Esophagus squamous epithelium (tissue), 4 donors: ENCODE data around the gene GSK3B.

ENCODE experiments used
- POLR2A ChIP-seq, 4 donors: fragments of 450-650 bp; IDR thresholded peaks; one replicate each; pipeline ENCODE4 v1.6.1; 2017; ENCODE audit warnings: antibody characterized with exemption in 4 of 4, mild to moderate bottlenecking in 4 of 4, moderate library complexity in 3 of 4
- TF ChIP-seq, protein P1 (sequence below), 6 experiments: fragments of 450-650 bp in 4 of 6; fragments of 200-600 bp in 2 of 6; sonication (generic) in 2 of 6; IDR thresholded peaks; one replicate each; pipeline ENCODE4 v1.5.1; 2016 to 2019; ENCODE audit warnings: antibody characterized with exemption in 6 of 6, mild to moderate bottlenecking in 4 of 6, moderate library complexity in 4 of 6

DNA sequence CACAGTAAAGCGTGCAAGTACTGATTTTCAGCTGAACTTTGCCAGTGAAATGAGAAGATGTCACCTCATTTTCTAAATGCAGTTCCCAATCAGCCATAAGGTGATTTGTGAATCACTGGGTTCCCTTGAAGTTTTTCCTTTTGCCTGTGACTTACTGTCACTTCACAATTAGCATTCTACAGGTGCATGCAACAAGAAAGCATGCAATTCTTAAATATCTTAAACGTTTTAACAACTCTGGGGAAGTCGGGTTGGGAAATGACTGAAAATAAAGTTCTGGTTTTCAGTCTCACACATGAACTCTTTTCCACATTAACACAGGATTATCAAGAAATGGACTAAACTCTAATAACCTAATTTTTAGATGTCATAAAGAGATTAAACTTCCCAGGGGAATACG is 5.2 kb downstream of the GSK3B start:
- TF ChIP-seq, protein P1, sequence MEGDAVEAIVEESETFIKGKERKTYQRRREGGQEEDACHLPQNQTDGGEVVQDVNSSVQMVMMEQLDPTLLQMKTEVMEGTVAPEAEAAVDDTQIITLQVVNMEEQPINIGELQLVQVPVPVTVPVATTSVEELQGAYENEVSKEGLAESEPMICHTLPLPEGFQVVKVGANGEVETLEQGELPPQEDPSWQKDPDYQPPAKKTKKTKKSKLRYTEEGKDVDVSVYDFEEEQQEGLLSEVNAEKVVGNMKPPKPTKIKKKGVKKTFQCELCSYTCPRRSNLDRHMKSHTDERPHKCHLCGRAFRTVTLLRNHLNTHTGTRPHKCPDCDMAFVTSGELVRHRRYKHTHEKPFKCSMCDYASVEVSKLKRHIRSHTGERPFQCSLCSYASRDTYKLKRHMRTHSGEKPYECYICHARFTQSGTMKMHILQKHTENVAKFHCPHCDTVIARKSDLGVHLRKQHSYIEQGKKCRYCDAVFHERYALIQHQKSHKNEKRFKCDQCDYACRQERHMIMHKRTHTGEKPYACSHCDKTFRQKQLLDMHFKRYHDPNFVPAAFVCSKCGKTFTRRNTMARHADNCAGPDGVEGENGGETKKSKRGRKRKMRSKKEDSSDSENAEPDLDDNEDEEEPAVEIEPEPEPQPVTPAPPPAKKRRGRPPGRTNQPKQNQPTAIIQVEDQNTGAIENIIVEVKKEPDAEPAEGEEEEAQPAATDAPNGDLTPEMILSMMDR (IDR thresholded peaks at IDR 0.05) = no peak
- no peak for TF ChIP-seq POLR2A (IDR thresholded peaks at IDR 0.05)
